HG02798 (cell line): ENCODE measurements around the gene PARP15.
"Not testable (repeated sequence)": the region's sequence is repeated elsewhere in the genome, so short reads cannot be mapped to it uniquely, and the experiment has no call there.

Experiments
- ATAC-seq: cut with Tn5 transposase; IDR thresholded peaks from one replicate; pipeline ENCODE4 v1.9.1; 2021; ENCODE audit warnings: mild to moderate bottlenecking; ENCODE audit not compliant: unreplicated experiment, poor library complexity

PARP15 gene

DNA sequence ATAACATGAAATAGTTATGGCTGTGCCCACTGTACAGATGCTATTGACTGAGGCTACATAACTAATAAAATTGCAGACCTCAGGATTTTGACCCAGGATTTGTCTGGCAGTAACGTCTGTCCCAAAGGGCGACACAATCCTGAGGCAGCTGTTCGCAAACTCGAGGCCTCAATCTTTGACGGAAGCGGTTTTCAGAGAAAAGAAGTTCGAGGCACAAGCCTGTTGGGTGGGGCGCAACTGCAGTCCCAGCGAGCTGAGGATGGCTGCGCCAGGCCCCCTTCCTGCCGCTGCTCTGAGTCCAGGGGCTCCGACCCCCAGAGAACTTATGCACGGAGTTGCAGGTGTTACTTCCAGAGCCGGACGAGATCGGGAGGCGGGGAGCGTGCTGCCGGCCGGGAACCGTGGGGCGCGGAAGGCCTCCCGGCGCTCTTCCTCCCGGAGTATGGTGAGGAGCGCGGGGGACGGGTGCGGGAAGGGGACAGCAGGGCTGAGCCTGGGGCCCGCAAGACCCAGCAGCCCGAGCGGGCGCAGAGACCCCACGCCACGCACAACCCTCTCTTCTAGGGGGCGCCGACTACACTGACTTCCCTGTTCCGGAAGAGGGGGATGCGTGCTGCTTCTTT, at the start of gene PARP15:
Gene PARP15, plus strand, starts transcription at position 242 of the 623 bp plus-strand sequence. Its CDS starts 18 bp downstream, at position 260.
- no peak for ATAC-seq

GRCh38 chr3:122530164-122530563, 47.3 kb upstream of the PARP15 start:
- no peak for ATAC-seq

DNA sequence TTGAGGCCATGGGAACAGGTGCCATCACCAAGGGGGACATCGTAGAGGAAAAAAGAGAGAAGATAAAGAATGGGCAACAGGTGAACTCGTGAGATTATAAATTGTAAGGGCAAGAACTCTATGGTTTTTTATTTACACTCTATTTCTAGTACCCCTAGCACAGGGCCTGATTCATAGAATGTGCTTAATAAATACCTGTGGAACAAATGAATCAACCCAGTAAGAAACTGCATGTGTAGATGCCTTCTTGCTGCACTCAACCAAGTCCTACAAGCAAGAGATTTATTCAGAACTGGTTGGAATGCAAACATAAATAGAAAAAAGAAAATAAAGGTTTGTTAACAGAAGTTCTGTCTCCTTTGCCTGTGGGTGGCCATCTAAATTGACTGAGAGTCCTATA, 44.0 kb upstream of the PARP15 start:
- no peak for ATAC-seq

DNA sequence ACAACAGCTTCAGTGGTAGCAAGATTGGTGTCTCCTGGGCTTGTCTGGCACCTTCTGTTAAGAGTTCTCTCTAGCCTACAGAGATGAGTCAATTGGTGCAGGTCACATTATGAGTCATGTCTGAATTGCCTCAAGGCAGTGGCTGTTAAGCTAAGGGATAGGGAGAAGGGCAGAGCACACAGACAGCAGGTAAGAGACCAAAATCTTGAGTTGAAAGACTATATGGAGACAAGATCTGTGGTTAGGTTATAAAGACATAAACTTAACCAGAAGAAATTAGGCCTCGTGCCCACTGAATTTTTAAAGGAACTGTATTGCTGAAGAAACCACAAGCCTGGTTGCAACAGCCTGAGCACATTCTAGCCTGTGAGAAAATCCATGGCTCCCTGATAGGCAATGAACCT, 43.5 kb upstream of the PARP15 start:
- ATAC-seq = peak; percentile 99

GRCh38 chr3:122535964-122536631, 41.4 kb upstream of the PARP15 start:
- no peak for ATAC-seq

GRCh38 chr3:122536632-122537001, 40.8 kb upstream of the PARP15 start:
- no peak for ATAC-seq

- ATAC-seq = no peak
Measured at GRCh38 chr3:122538956-122539490, 38.4 kb upstream of the PARP15 start.

DNA sequence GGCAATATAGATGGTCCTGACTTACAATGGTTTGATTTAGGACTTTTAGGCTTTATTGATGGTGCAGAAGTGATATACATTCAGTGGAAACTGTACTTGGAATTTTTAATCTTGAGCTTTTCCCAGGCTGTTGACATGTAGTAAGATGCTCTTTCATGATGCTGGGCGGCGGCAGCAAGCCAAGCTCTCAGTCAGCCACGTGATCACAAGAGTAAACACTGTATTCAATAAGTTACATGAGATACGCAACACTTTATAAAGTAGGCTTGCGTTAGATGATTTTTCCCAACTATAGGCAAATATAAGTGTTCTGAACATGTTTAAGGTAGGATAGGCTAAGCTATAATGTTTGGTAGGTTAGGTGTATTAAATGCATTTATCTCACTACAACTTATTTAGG, 31.3 kb upstream of the PARP15 start:
- no peak for ATAC-seq

- no peak for ATAC-seq
Measured at GRCh38 chr3:122548076-122548475, 29.4 kb upstream of the PARP15 start.

- no peak for ATAC-seq
Measured at GRCh38 chr3:122548619-122549018, 28.8 kb upstream of the PARP15 start.

DNA sequence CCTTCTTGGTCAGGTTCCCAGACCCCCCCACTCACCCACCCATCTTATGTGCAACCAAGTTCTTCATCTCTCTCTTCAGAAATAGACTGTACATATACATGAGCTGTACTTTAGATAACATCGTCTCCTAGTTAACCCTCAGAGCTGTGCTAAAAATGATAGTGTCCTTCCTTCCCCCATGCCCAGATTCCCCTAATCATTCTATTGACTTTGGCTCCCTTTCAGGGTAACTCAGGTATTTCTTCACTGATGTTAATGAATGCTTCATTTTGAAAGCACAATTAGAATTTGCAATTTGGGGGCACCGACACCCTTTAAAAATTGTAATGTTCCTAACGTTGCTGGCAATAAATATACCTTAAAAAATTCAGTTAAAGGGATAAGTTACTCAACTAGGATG, 24.3 kb upstream of the PARP15 start:
- ATAC-seq = no peak

- no peak for ATAC-seq
Measured at GRCh38 chr3:122555275-122556071, 22.0 kb upstream of the PARP15 start.

- no peak for ATAC-seq
Measured at GRCh38 chr3:122557356-122557755, 20.1 kb upstream of the PARP15 start.

- no peak for ATAC-seq
Measured at GRCh38 chr3:122558605-122559004, 18.8 kb upstream of the PARP15 start.

GRCh38 chr3:122559906-122560305, 17.5 kb upstream of the PARP15 start:
- ATAC-seq = no peak

- no peak for ATAC-seq
Measured at GRCh38 chr3:122560680-122561079, 16.8 kb upstream of the PARP15 start.

DNA sequence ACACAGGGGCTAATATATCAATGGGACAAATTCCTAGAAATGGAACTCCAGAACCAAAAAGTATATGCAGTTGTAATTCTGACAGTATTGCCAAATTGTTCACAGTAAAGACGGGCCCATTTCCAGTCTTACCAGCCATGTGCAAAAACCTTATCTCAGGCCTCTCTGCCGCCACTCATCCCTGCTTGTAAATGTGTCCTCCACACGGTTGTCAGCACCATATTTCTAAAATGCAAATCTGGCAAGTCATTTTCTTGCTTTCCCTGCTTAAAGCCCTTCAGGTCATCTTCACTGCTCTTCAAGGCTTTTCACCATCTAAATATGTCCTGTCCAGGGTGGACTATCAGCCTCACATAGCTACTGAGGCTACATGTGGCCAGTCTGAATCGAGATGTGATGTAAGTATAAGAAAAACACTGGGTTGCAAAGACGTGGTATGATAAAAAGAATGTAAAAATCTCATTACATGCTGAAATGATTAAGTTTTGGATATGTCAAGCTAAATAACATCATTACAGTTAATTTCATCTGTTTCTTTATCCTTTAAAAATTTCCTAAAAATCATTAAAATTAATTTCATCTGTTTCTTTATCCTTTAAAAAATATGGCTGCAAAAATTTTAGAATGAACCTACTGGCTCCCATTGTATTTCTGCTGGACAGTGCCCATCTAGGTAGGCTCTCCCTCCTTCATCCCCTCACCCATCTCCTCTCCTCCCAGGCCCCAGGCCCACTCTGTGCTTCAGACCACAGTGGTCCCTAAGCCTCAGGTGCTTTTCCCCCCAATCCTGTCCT, 14.3 kb upstream of the PARP15 start:
- ATAC-seq = no peak

DNA sequence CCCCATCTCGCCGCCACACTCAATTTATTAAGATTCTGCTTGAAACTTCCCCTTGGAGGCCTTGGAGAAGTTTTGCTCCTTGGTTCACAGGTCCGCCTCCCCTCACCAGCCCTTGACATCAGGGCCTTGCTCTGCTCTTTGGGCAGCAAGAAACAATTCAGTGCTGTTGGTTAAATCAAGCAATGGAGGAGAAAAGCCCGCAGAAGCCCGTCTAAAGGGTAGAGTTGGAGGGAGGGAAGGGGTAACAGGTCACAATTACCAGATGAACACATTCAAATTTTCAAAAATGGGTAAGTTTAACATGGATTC, 13.8 kb upstream of the PARP15 start:
- no peak for ATAC-seq

DNA sequence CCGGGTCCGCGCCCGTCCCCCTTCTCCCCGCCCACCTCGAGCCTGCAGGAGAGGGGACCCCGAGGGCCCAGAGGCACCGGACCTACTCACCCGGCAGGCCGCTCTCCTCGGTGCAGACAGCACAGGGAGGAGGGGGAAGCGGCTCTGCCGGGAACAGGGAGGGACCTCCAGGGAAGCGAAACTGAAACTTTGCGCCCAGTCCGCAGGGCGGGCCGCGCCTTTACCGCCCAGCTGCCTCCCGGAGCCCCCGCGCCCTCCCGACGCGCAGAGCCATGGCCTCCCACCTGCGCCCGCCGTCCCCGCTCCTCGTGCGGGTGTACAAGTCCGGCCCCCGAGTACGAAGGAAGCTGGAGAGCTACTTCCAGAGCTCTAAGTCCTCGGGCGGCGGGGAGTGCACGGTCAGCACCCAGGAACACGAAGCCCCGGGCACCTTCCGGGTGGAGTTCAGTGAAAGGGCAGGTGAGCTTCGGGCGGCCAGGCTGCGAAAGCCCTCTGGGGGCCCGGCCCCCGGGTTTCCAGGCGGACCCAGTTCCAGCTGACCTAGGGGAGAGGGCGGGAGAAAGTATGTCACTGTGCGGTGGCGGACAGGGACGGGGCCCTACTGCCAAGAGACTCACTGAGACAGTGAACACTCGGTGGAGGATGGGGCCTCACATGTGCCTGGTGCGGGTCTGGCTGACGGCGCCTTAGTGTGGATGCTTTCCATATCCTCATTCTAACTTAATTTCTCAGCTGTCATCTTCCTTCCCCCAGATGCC, 13.1 kb upstream of the PARP15 start, which contains the start of the genes DTX3L and PARP9:
Gene DTX3L, plus strand, starts transcription at position 184 of the 758 bp plus-strand sequence. Its CDS starts 89 bp downstream, at position 273.
Gene PARP9, minus strand, starts transcription at position 146 of the 758 bp plus-strand sequence. CDS start 4,680 bp downstream, outside the sequence.
- peak; percentile 69 for ATAC-seq

DNA sequence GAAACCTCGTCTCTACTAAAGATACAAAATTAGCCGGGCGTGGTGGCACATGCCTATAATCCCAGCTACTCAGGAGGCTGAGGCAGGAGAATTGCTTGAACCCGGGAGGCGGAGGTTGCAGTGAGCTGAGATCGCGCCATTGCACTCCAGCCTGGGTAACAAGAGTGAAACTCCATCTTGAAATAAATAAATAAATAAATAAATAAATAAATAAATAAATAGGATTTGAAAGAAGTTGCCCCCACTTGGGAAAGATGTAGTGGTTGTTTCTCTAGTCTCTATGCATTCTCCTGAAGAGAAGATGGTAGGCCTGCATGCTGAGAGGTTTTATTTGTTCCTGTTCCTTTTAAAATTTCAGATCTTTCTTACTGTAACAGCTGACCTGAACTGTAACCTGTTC, 9.3 kb upstream of the PARP15 start:
- ATAC-seq = not testable (repeated sequence)
